B cell (primary cell): ENCODE results near the gene NRAP. TPM values are rescaled to one million over a fixed set of nuclear protein-coding genes. Genes with fewer than 3 reads are reported as not detected.

Experiments used
- ATAC-seq: fragments of 200-7000 bp; cut with Tn5 transposase; one replicate; pipeline ENCODE4 v1.10.0; 2021; ENCODE audit warnings: low read depth, mild to moderate bottlenecking, moderate number of reproducible peaks, moderate library complexity
- CTCF ChIA-PET: fragments of 350-600 bp; sonication (Branson Sonifier 250); formaldehyde crosslinking; loops from one replicate; lab custom pipeline; 2021; ENCODE audit warnings: antibody characterized with exemption, inconsistent platforms; lab: Charles Lee
- POLR2A ChIA-PET: fragments of 350-600 bp; sonication (Branson Sonifier 250); formaldehyde crosslinking; loops from one replicate; lab custom pipeline; 2021; ENCODE audit warnings: antibody characterized with exemption; lab: Charles Lee
- DNase-seq: peaks from one replicate; pipeline ENCODE4 v3.0.0; 2013
- H2AFZ ChIP-seq: 2 replicates; pipeline ENCODE4 v1.6.1; 2012; ENCODE audit warnings: mild to moderate bottlenecking, low read depth, low read length; ENCODE audit not compliant: insufficient read depth, poor library complexity, severe bottlenecking
- H3K27ac ChIP-seq, 2 donors: 1 replicate in 1 of 2; 2 replicates in 1 of 2; pipeline ENCODE4 v1.5.1; 2012 to 2013; ENCODE audit warnings: low read length in 2 of 2, mild to moderate bottlenecking in 2 of 2, moderate library complexity in 1 of 2
- H3K27me3 ChIP-seq, 4 experiments: fragments of 200-600 bp in 1 of 4; sonication (generic) in 1 of 4; replicated peaks in 1 of 4; 1 replicate in 2 of 4; 2 replicates in 2 of 4; pipeline versions ENCODE4 v1.6.1 to v1.7.0; 2013 to 2016; ENCODE audit warnings: low read length in 3 of 4, mild to moderate bottlenecking in 2 of 4, mixed read lengths in 1 of 4, moderate library complexity in 1 of 4; ENCODE audit not compliant: insufficient read depth in 4 of 4, control insufficient read depth in 3 of 4; ENCODE audit errors: control extremely low read depth in 1 of 4
- H3K36me3 ChIP-seq, 2 experiments: replicated peaks in 1 of 2; 1 replicate in 1 of 2; 2 replicates in 1 of 2; pipeline versions ENCODE4 v1.6.1 to v1.7.1; 2013; ENCODE audit warnings: low read length in 1 of 2; ENCODE audit not compliant: insufficient read depth in 2 of 2, control insufficient read depth in 1 of 2; ENCODE audit errors: control extremely low read depth in 1 of 2, extremely low read depth in 1 of 2
- H3K4me1 ChIP-seq, 2 donors: fragments of 200-600 bp in 1 of 2; sonication (generic) in 1 of 2; 1 replicate in 1 of 2; 2 replicates in 1 of 2; pipeline versions ENCODE4 v1.5.1 to v1.6.1; 2013 to 2017; ENCODE audit warnings: low read length in 2 of 2; ENCODE audit not compliant: control insufficient read depth in 2 of 2, insufficient read depth in 2 of 2
- H3K4me2 ChIP-seq: replicated peaks from 2 replicates; pipeline ENCODE3; 2012; ENCODE audit warnings: mild to moderate bottlenecking, low read depth, low read length; ENCODE audit not compliant: poor library complexity, severe bottlenecking
- H3K4me3 ChIP-seq, 5 experiments: fragments of 200-600 bp in 1 of 5; sonication (generic) in 1 of 5; 1 replicate in 3 of 5; 2 replicates in 2 of 5; pipeline versions ENCODE4 v1.5.1 to v1.7.0; 2011 to 2016; ENCODE audit warnings: low read length in 4 of 5, mild to moderate bottlenecking in 4 of 5, low read depth in 2 of 5, control low read depth in 1 of 5, moderate library complexity in 1 of 5; ENCODE audit not compliant: insufficient read depth in 1 of 5; ENCODE audit errors: control extremely low read depth in 1 of 5, extremely low read depth in 1 of 5
- H3K79me2 ChIP-seq: fragments of 200-600 bp; sonication (generic); one replicate; pipeline ENCODE4 v1.6.0; 2016; ENCODE audit warnings: low read length; ENCODE audit not compliant: control insufficient read depth, insufficient read depth
- H3K9ac ChIP-seq: fragments of 200-600 bp; sonication (generic); 2 replicates; pipeline ENCODE4 v1.6.1; 2017; ENCODE audit warnings: mild to moderate bottlenecking, low read length, moderate library complexity
- H3K9me3 ChIP-seq, 3 donors: one replicate each; pipeline versions ENCODE4 v1.6.1 to v1.7.1; 2013; ENCODE audit warnings: low read length in 2 of 3; ENCODE audit not compliant: control insufficient read depth in 2 of 3, insufficient read depth in 1 of 3; ENCODE audit errors: control extremely low read depth in 1 of 3
- H4K20me1 ChIP-seq: 2 replicates; pipeline ENCODE4 v1.6.0; 2012; ENCODE audit warnings: mild to moderate bottlenecking, low read length; ENCODE audit not compliant: insufficient read depth, control insufficient read depth, poor library complexity, severe bottlenecking
- H3K27ac Mint-ChIP-seq: one replicate; pipeline ENCODE4 v1.8.0; 2021; ENCODE audit warnings: mixed read lengths
- H3K27me3 Mint-ChIP-seq: one replicate; pipeline ENCODE4 v1.8.0; 2021; ENCODE audit warnings: mixed read lengths
- H3K4me1 Mint-ChIP-seq: one replicate; pipeline ENCODE4 v1.8.0; 2021; ENCODE audit warnings: mixed read lengths
- H3K4me3 Mint-ChIP-seq: one replicate; pipeline ENCODE4 v1.8.0; 2021; ENCODE audit warnings: mixed read lengths
- H3K9me3 Mint-ChIP-seq: one replicate; pipeline ENCODE4 v1.8.0; 2022; ENCODE audit warnings: mixed read lengths; ENCODE audit not compliant: insufficient read depth
- CTCF ChIP-seq: fragments of 200-600 bp; IDR thresholded peaks from one replicate; pipeline ENCODE4 v1.8.0; 2022; ENCODE audit warnings: antibody characterized with exemption, mild to moderate bottlenecking
- EZH2 ChIP-seq: IDR thresholded peaks from 2 replicates; pipeline ENCODE4 v1.6.1; 2012; ENCODE audit warnings: borderline replicate concordance, low read depth, mild to moderate bottlenecking, moderate library complexity, low read length; ENCODE audit not compliant: insufficient read depth, poor library complexity, severe bottlenecking
- WGBS: methylation state at CpG from one replicate; pipeline ENCODE4 v1.1.5; 2013; ENCODE audit warnings: missing lambda C conversion rate; ENCODE audit not compliant: insufficient coverage; 5-methylcytosine and 5-hydroxymethylcytosine counted together
- intact Hi-C: fragments of 100-400 bp; cut with micrococcal nuclease; formaldehyde crosslinking; loops from one replicate; pipeline ENCODE4 v1.10.0; 2022
- polyA plus RNA-seq: library from polyadenylated mRNA; depleted of rRNA; stranded (reverse); fragments of >200 nt; gene quantifications from 2 replicates; pipeline ENCODE4 v1.2.3, GENCODE V29; 2012
- total RNA-seq, 2 donors: library from RNA; stranded (reverse); fragments of 120-200 nt in 1 of 2; gene quantifications; 1 replicate in 1 of 2; 2 replicates in 1 of 2; pipeline versions ENCODE4 v1.2.3 to v1.2.4, GENCODE V29; 2013 to 2022

Gene NRAP
- total and polyA plus RNA-seq, 2 donors (not counting 1 experiment from before 2014, with no cell fraction given) = not detected

GRCh38 chr10:113541549-113541927, 122.3 kb downstream of the NRAP start:
- H3K4me3 ChIP-seq = no peak overlapping the region
- no peaks in the 10 kb centered on the region for H3K4me1 Mint-ChIP-seq
- H3K27me3 Mint-ChIP-seq = peaks cover 8% of the 10 kb centered on the region
- no peaks in the 10 kb centered on the region for H3K9me3 Mint-ChIP-seq
- WGBS = 83% methylated on average over 1 of the region's 1 CpG
- no peak for DNase-seq
- no peaks in the 10 kb centered on the region for H3K4me1 ChIP-seq
- H3K27me3 ChIP-seq = peaks cover 0 to 2% (median 0%) of the 10 kb centered on the region in 4 experiments
- no peaks in the 10 kb centered on the region for H3K36me3 ChIP-seq
- no peaks in the 10 kb centered on the region for H4K20me1 ChIP-seq
- no peak overlapping the region for H3K27ac Mint-ChIP-seq
- TF ChIP-seq EZH2 (no peak), CTCF (no peak)
- H2AFZ ChIP-seq = no peak overlapping the region
- no peaks in the 10 kb centered on the region for H3K9me3 ChIP-seq
- intact Hi-C loops = no loop called here
- ChIA-PET POLR2A (no interaction called here), CTCF (no interaction called here)
- no peak overlapping the region for H3K9ac ChIP-seq
- ATAC-seq = no peak
- H3K4me2 ChIP-seq = no peak overlapping the region
- H3K27ac ChIP-seq = no peak overlapping the region
- H3K4me3 Mint-ChIP-seq = no peak overlapping the region
- H3K79me2 ChIP-seq = no peaks in the 10 kb centered on the region

GRCh38 chr10:113540845-113541548, 122.8 kb downstream of the NRAP start:
- intact Hi-C loops = no loop called here
- WGBS = 96% methylated on average over 5 of the region's 7 CpGs
- Histone ChIP-seq H3K4me3 (no peak overlapping the region), H4K20me1 (no peaks in the 10 kb centered on the region), H3K4me1 (no peaks in the 10 kb centered on the region), H2AFZ (no peak overlapping the region), H3K27ac (no peak overlapping the region), H3K4me2 (no peak overlapping the region), H3K36me3 (no peaks in the 10 kb centered on the region), H3K9ac (no peak overlapping the region), H3K27me3 (peaks cover 0 to 2% (median 0%) of the 10 kb centered on the region in 4 experiments), H3K9me3 (no peaks in the 10 kb centered on the region), H3K79me2 (no peaks in the 10 kb centered on the region)
- peaks cover 8% of the 10 kb centered on the region for H3K27me3 Mint-ChIP-seq
- DNase-seq (no peak), ATAC-seq (no peak)
- H3K27ac Mint-ChIP-seq = no peak overlapping the region
- no peak overlapping the region for H3K4me3 Mint-ChIP-seq
- TF ChIP-seq EZH2 (no peak), CTCF (no peak)
- H3K9me3 Mint-ChIP-seq = no peaks in the 10 kb centered on the region
- POLR2A ChIA-PET = no interaction called here
- H3K4me1 Mint-ChIP-seq = no peaks in the 10 kb centered on the region
- CTCF ChIA-PET = no interaction called here
